Breast epithelium (tissue), 4 donors: ENCODE data around the gene FABP7. TPM values are rescaled to one million over a fixed set of nuclear protein-coding genes. Genes with fewer than 3 reads are reported as not detected.
"Not testable (repeated sequence)": the region's sequence is repeated elsewhere in the genome, so short reads cannot be mapped to it uniquely, and the experiment has no call there.

Source experiments
- DNase-seq, 2 donors: peaks; one replicate each; pipeline ENCODE4 v3.0.0-alpha.2; 2019; ENCODE audit warnings: low spot score in 2 of 2
- H3K27ac ChIP-seq, 2 donors: fragments of 200-600 bp; sonication (generic) in 1 of 2; one replicate each; pipeline ENCODE4 v1.5.1; 2016 to 2019; ENCODE audit warnings: mild to moderate bottlenecking in 1 of 2
- H3K27me3 ChIP-seq, 2 donors: fragments of 200-600 bp; sonication (generic) in 1 of 2; one replicate each; pipeline versions ENCODE4 v1.5.1 to v1.6.0; 2017 to 2019; ENCODE audit warnings: control low read depth in 1 of 2, mild to moderate bottlenecking in 1 of 2
- H3K36me3 ChIP-seq: fragments of 200-600 bp; one replicate; pipeline ENCODE4 v1.5.1; 2019
- H3K4me1 ChIP-seq, 2 donors: fragments of 200-600 bp; sonication (generic); one replicate each; pipeline ENCODE4 v1.5.1; 2016 to 2019; ENCODE audit warnings: control low read depth in 1 of 2
- H3K4me3 ChIP-seq, 3 donors: fragments of 200-600 bp; sonication (generic); 1 replicate in 2 of 3; 2 replicates in 1 of 3; pipeline ENCODE4 v1.5.1; 2016 to 2019; ENCODE audit warnings: mild to moderate bottlenecking in 3 of 3, moderate library complexity in 2 of 3
- H3K9me3 ChIP-seq, 2 donors: fragments of 200-600 bp; sonication (generic) in 1 of 2; one replicate each; pipeline ENCODE4 v1.5.1; 2016 to 2019; ENCODE audit warnings: control low read depth in 1 of 2
- POLR2A ChIP-seq: fragments of 450-650 bp; IDR thresholded peaks from one replicate; pipeline ENCODE4 v1.6.1; 2016; ENCODE audit warnings: antibody characterized with exemption, mild to moderate bottlenecking, moderate library complexity
- POLR2AphosphoS5 ChIP-seq, 3 donors: sonication (generic); formaldehyde crosslinking; IDR thresholded peaks; one replicate each; pipeline ENCODE4 v1.6.1; 2017; ENCODE audit warnings: antibody characterized with exemption in 3 of 3
- intact Hi-C: fragments of 100-400 bp; cut with DNase I; formaldehyde crosslinking; loops from one replicate; pipeline ENCODE4 v1.15.1; 2023; ENCODE audit warnings: low total_unique reads
- total RNA-seq, 3 donors: library from RNA; depleted of rRNA; stranded (reverse); fragments of >200 nt; gene quantifications; one replicate each; pipeline ENCODE4 v1.1.0, GENCODE V29; 2016
- TF ChIP-seq, protein P1 (sequence below), 3 donors: fragments of 450-650 bp; IDR thresholded peaks; one replicate each; pipeline ENCODE4 v1.5.1; 2016 to 2017; ENCODE audit warnings: antibody characterized with exemption in 3 of 3, mild to moderate bottlenecking in 3 of 3, moderate library complexity in 3 of 3

FABP7 gene
- total RNA-seq, 3 donors from 2014 or later, result 2.6 to 3.6 TPM; not detected in 1

DNA sequence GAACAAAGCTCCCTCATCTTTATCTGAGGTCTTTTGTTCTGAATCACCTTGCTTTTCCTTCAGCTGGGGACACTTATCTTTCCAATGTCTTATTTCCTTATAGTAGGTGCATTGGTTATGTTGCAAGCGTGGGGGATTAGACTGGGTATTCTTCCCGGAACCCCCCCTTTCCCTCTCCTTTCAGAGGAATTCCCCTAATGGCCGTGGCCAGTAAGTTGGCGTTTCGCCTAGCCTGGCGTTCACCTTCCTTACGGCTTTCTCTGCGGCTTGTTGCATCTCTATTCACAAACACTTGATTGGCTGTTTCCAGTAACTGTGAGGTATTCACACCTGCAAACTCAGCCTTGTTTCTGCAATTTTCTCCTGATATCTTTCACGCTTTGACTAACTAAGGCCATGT lies 32.8 kb upstream of the FABP7 start:
- Histone ChIP-seq H3K4me3 (no peak overlapping the region), H3K4me1 (no peaks in the 10 kb centered on the region), H3K27me3 (no peaks in the 10 kb centered on the region), H3K9me3 (no peaks in the 10 kb centered on the region), H3K36me3 (no peaks in the 10 kb centered on the region), H3K27ac (no peak overlapping the region)
- TF ChIP-seq, protein P1, sequence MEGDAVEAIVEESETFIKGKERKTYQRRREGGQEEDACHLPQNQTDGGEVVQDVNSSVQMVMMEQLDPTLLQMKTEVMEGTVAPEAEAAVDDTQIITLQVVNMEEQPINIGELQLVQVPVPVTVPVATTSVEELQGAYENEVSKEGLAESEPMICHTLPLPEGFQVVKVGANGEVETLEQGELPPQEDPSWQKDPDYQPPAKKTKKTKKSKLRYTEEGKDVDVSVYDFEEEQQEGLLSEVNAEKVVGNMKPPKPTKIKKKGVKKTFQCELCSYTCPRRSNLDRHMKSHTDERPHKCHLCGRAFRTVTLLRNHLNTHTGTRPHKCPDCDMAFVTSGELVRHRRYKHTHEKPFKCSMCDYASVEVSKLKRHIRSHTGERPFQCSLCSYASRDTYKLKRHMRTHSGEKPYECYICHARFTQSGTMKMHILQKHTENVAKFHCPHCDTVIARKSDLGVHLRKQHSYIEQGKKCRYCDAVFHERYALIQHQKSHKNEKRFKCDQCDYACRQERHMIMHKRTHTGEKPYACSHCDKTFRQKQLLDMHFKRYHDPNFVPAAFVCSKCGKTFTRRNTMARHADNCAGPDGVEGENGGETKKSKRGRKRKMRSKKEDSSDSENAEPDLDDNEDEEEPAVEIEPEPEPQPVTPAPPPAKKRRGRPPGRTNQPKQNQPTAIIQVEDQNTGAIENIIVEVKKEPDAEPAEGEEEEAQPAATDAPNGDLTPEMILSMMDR (IDR thresholded peaks at IDR 0.05), result no peak
- TF ChIP-seq POLR2AphosphoS5 (IDR thresholded peaks at IDR 0.05), result no peak
- intact Hi-C loops, result no loop called here
- DNase-seq, result no peak

DNA sequence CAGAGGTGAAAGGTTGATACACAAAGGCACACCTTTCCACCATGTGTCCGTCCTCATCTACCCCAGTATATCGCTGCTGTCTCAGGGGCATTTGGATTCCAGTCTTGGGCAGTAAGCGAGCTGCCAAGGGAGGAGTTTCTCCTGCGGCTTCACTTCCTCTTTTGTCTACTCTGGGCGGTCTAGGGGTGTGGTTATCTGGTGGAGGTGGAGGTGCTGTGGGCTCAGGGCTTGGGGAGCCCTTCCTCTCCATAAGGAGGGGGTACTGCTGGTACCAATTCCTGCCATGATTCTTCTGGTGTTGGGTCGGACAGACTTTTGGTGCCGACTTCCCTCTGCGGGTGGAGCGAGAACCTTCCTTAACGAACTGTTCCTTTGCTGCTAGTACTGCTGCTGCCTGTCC lies 31.9 kb upstream of the FABP7 start:
- Histone ChIP-seq H3K36me3 (no peaks in the 10 kb centered on the region), H3K4me1 (no peaks in the 10 kb centered on the region), H3K27ac (no peak overlapping the region), H3K27me3 (no peaks in the 10 kb centered on the region), H3K4me3 (no peak overlapping the region), H3K9me3 (no peaks in the 10 kb centered on the region)
- intact Hi-C loops, result no loop called here
- TF ChIP-seq POLR2A (no peak), POLR2AphosphoS5 (IDR thresholded peaks at IDR 0.05) (no peak)
- TF ChIP-seq, protein P1 (IDR thresholded peaks at IDR 0.05), result no peak
- no peak for DNase-seq

DNA sequence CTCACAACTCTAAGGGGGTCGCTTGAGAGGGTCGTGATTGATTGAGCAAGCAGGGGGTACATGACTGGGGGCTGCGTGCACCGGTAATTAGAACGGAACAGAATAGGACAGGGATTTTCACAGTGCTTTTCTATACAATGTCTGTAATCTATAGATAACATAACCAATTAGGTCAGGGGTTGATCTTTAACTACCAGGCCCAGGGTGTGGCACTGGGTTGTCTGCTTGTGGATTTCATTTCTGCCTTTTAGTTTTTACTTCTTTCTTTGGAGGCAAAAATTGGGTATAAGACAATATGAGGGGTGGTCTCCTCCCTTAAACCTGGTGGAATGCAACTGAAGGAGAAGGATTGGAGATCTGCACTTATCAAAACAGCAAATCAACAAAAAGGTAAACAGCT lies 30.6 kb upstream of the FABP7 start:
- H3K9me3 ChIP-seq, intact Hi-C loops, H3K27me3 ChIP-seq, H3K27ac ChIP-seq, H3K36me3 ChIP-seq, DNase-seq, H3K4me3 ChIP-seq, H3K4me1 ChIP-seq: not testable (repeated sequence)

DNA sequence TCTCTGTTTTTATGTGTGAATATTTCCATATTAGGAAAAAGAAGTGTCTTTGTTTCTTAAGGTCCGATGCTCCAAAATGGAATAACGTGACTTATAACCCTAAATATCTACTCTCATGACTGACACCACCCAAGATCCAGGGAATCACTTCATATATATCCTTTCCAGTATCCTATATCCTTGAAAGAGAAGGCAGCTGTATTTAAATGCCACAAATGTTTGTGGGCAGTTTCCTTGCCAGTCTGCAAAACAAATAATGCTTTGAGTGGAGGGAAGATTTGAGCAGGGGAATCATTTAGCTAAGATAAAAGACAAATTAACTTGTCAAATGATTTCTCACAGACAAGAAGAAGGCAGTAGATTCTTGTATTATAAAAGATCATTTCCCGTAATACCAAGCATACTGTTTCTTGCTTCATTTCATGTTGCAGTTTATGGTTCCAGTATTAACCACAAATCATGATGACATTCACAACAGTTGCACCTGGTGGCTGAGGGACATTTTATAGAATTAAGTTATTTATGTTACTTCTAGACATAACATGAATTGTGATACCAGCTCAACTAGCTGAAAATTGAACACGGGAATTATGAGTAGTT lies 30.0 kb upstream of the FABP7 start:
- intact Hi-C loops, result no loop called here
- Histone ChIP-seq H3K27ac (no peak overlapping the region), H3K27me3 (no peaks in the 10 kb centered on the region), H3K36me3 (no peaks in the 10 kb centered on the region), H3K4me1 (no peaks in the 10 kb centered on the region), H3K4me3 (no peak overlapping the region), H3K9me3 (no peaks in the 10 kb centered on the region)
- TF ChIP-seq, protein P1 (IDR thresholded peaks at IDR 0.05), result no peak
- no peak for TF ChIP-seq POLR2AphosphoS5 (IDR thresholded peaks at IDR 0.05)
- TF ChIP-seq POLR2A, result no peak
- DNase-seq, result no peak

DNA sequence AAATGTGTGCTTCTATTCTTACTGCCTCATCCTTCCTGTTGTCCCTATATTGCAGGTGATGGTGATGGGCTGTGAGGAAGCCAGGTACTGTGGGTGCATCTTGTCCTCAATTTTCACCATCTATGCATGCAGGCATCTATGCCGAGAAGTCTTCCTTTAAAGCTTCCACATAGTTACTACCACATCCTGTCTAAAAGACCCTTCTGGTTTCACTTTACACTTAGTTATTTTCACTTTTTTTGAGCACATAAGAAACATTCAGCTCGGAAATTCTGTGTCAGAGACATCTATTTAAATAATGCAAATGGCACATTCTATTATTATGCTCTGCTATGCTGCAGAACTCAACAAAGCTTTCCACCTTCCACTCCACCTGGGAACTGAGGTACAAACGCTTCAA lies 28.2 kb upstream of the FABP7 start:
- H3K9me3 ChIP-seq, result no peaks in the 10 kb centered on the region
- no peaks in the 10 kb centered on the region for H3K4me1 ChIP-seq
- H3K4me3 ChIP-seq, result no peak overlapping the region
- no peaks in the 10 kb centered on the region for H3K27me3 ChIP-seq
- H3K36me3 ChIP-seq, result no peaks in the 10 kb centered on the region
- TF ChIP-seq, protein P1 (IDR thresholded peaks at IDR 0.05), result no peak
- TF ChIP-seq POLR2AphosphoS5 (IDR thresholded peaks at IDR 0.05), result no peak
- no peak for DNase-seq
- peak overlapping the region in 1 of 2 donors; percentile 63 for H3K27ac ChIP-seq
- intact Hi-C loops, result no loop called here

DNA sequence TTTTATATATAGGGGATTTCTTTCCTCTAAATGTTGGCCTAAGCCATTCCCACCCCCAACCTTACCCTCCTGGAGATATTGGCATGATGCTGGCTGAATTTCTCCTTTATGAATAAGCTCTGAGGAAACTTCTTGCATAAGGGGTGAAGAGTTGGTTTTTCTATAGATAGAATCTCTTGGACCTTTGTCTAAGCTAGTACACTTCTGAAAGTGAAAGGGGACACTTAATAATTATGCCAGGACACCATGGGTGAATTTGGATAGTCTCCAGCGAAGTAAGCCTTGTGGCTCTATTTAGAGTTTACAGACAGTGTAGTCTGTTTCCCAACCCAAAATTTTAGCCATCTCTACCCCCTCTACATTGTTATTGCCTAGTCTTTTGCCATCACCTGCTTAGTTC lies 27.1 kb upstream of the FABP7 start:
- Histone ChIP-seq H3K4me1 (no peaks in the 10 kb centered on the region), H3K9me3 (no peaks in the 10 kb centered on the region), H3K4me3 (no peak overlapping the region), H3K27me3 (no peaks in the 10 kb centered on the region), H3K36me3 (no peaks in the 10 kb centered on the region), H3K27ac (no peak overlapping the region)
- intact Hi-C loops, result no loop called here
- no peak for TF ChIP-seq POLR2A
- TF ChIP-seq, protein P1 (IDR thresholded peaks at IDR 0.05), result no peak
- DNase-seq, result no peak
